ENCODE results near the gene PIP4K2A. TPM values are rescaled to one million over a fixed set of nuclear protein-coding genes. Genes with fewer than 3 reads are reported as not detected.

The PIP4K2A gene
- total and polyA plus RNA-seq, 2 donors (not counting 3 experiments of a cell fraction or from before 2014, with no cell fraction given): 11.8 to 32.6 TPM

DNA sequence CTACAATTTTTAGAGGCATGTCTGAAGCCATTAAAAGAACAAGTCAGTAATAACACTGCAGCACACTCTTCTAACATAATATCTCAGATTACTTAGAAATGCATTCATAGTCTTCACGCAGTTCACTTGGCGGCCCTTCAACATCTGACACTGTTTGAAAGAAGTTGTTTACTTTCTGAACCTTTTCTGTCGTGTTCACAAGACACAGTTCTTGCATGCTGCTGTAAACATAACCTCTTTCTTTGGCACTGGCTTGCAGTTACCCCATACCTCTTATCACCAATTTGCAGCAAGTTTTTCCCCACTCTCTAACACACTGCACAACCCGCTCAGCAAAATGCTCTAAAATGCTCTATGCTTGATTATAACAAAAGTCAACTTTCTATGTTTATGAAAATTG is 12.0 kb downstream of the PIP4K2A start:
- Histone ChIP-seq H3K4me3 (replicated peaks in 1 of 3; ENCODE audit: insufficient read depth in 1 of 3, low read depth in 1 of 3, low read length in 3 of 3) (no peak overlapping the region), H3K9me3 (replicated peaks; ENCODE audit: control insufficient read depth, insufficient read depth, low read length) (no peaks in the 10 kb centered on the region), H2AFZ (ENCODE audit: low read depth, low read length) (no peak overlapping the region), H3K4me1 (ENCODE audit: control insufficient read depth, extremely low read depth, insufficient read depth, low read length) (no peaks in the 10 kb centered on the region), H3K36me3 (ENCODE audit: control insufficient read depth in 2 of 2, extremely low read depth in 1 of 2, insufficient read depth in 2 of 2, low read length in 2 of 2) (no peaks in the 10 kb centered on the region), H3K9me1 (replicated peaks; ENCODE audit: control insufficient read depth, extremely low read depth, insufficient read depth, low read length) (no peaks in the 10 kb centered on the region), H3K79me2 (ENCODE audit: control insufficient read depth, insufficient read depth, low read length) (peaks cover 61% of the 10 kb centered on the region), H4K20me1 (replicated peaks; ENCODE audit: control insufficient read depth, extremely low read depth, insufficient read depth, low read length) (no peaks in the 10 kb centered on the region), H3K27me3 (ENCODE audit: control insufficient read depth in 2 of 2, insufficient read depth in 2 of 2, low read length in 2 of 2) (no peaks in the 10 kb centered on the region), H3K27ac (ENCODE audit: insufficient read depth, low read depth, low read length) (no peak overlapping the region), H3K4me2 (ENCODE audit: insufficient read depth, low read length) (no peak overlapping the region), H3K9ac (replicated peaks; ENCODE audit: extremely low read depth, insufficient read depth, low read length) (no peak overlapping the region)
- FAIRE-seq (peak; percentile 33), DNase-seq (ENCODE audit: low read depth, low spot score) (no peak)
- ChIA-PET CTCF (no interaction called here), POLR2A (no interaction called here)
- intact Hi-C loops (cut with micrococcal nuclease): no loop called here
- TF ChIP-seq MYC (IDR thresholded peaks at IDR 0.05; ENCODE audit: low read depth, low read length) (no peak), GATA2 (IDR thresholded peaks at IDR 0.05; ENCODE audit: insufficient read depth, insufficient read length, low read depth, low read length) (no peak), JUN (IDR thresholded peaks at IDR 0.05; ENCODE audit: borderline replicate concordance, insufficient read depth, insufficient read length, low read depth) (no peak), FOS (IDR thresholded peaks at IDR 0.05; ENCODE audit: borderline replicate concordance, insufficient read depth, low read length) (no peak), EZH2 (IDR thresholded peaks at IDR 0.05; ENCODE audit: borderline replicate concordance, low read depth, low read length, severe bottlenecking) (no peak), POLR2AphosphoS5 (IDR thresholded peaks at IDR 0.05; ENCODE audit: insufficient read depth, low read depth, low read length) (no peak), POLR2A (IDR thresholded peaks at IDR 0.05; ENCODE audit: low read depth, low read length) (no peak)
- TF ChIP-seq, protein P1, sequence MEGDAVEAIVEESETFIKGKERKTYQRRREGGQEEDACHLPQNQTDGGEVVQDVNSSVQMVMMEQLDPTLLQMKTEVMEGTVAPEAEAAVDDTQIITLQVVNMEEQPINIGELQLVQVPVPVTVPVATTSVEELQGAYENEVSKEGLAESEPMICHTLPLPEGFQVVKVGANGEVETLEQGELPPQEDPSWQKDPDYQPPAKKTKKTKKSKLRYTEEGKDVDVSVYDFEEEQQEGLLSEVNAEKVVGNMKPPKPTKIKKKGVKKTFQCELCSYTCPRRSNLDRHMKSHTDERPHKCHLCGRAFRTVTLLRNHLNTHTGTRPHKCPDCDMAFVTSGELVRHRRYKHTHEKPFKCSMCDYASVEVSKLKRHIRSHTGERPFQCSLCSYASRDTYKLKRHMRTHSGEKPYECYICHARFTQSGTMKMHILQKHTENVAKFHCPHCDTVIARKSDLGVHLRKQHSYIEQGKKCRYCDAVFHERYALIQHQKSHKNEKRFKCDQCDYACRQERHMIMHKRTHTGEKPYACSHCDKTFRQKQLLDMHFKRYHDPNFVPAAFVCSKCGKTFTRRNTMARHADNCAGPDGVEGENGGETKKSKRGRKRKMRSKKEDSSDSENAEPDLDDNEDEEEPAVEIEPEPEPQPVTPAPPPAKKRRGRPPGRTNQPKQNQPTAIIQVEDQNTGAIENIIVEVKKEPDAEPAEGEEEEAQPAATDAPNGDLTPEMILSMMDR (IDR thresholded peaks at IDR 0.05; ENCODE audit: extremely low read depth in 1 of 2, insufficient read depth in 1 of 2, low read depth in 1 of 2, low read length in 2 of 2): no peak
- TF ChIP-seq, protein P2, sequence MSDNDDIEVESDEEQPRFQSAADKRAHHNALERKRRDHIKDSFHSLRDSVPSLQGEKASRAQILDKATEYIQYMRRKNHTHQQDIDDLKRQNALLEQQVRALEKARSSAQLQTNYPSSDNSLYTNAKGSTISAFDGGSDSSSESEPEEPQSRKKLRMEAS (IDR thresholded peaks at IDR 0.05; ENCODE audit: insufficient read depth, insufficient read length): no peak
- dilution Hi-C loops (cut with MboI; ENCODE audit: extremely low pct_ligation_motif_present, low sequenced_read_pairs): no loop called here
- BruUV-seq (replicated peaks): no TSS peak
